Peyer's patch (tissue), 4 donors: Measurements from ENCODE around the gene PLA2G4A. TPM values are rescaled to one million over a fixed set of nuclear protein-coding genes. Genes with fewer than 3 reads are reported as not detected.

ENCODE experiments used
- DNase-seq, 3 donors: peaks; one replicate each; pipeline ENCODE4 v3.0.0-alpha.2; 2017 to 2019
- H3K27ac ChIP-seq, 4 donors: fragments of 200-600 bp; sonication (generic); one replicate each; pipeline ENCODE4 v1.5.1; 2016 to 2019
- H3K27me3 ChIP-seq, 2 donors: fragments of 200-600 bp; sonication (generic); one replicate each; pipeline ENCODE4 v1.5.1; 2019
- H3K36me3 ChIP-seq, 3 donors: fragments of 200-600 bp; sonication (generic); one replicate each; pipeline ENCODE4 v1.5.1; 2016 to 2019
- H3K4me1 ChIP-seq, 4 donors: fragments of 200-600 bp; sonication (generic); one replicate each; pipeline ENCODE4 v1.5.1; 2016 to 2019
- H3K4me3 ChIP-seq, 4 donors: fragments of 200-600 bp; sonication (generic); 1 replicate in 3 of 4; 2 replicates in 1 of 4; pipeline ENCODE4 v1.5.1; 2016 to 2019; ENCODE audit warnings: mild to moderate bottlenecking in 1 of 4
- H3K9me3 ChIP-seq, 4 donors: fragments of 200-600 bp; sonication (generic); one replicate each; pipeline ENCODE4 v1.5.1; 2016 to 2019; ENCODE audit warnings: mild to moderate bottlenecking in 1 of 4
- CTCF ChIP-seq, 6 experiments: fragments of 450-650 bp in 4 of 6; fragments of 200-600 bp in 2 of 6; sonication (generic) in 1 of 6; IDR thresholded peaks; one replicate each; pipeline ENCODE4 v1.5.1; 2017 to 2019; ENCODE audit warnings: antibody characterized with exemption in 6 of 6, mild to moderate bottlenecking in 3 of 6, moderate library complexity in 1 of 6
- POLR2A ChIP-seq, 2 donors: fragments of 450-650 bp; IDR thresholded peaks; one replicate each; pipeline ENCODE4 v1.5.1; 2017; ENCODE audit warnings: antibody characterized with exemption in 2 of 2, mild to moderate bottlenecking in 2 of 2, moderate library complexity in 2 of 2
- total RNA-seq, 4 donors: library from RNA; depleted of rRNA; stranded (reverse); fragments of >200 nt; gene quantifications; one replicate each; pipeline ENCODE4 v1.1.0, GENCODE V29; 2016

Gene PLA2G4A
- total RNA-seq, 4 donors from 2014 or later, result 7.0 to 8.3 (median 7.6) TPM

- Histone ChIP-seq H3K4me3 (no peak overlapping the region), H3K36me3 (no peaks in the 10 kb centered on the region), H3K27me3 (no peaks in the 10 kb centered on the region), H3K4me1 (no peaks in the 10 kb centered on the region), H3K9me3 (no peaks in the 10 kb centered on the region), H3K27ac (no peak overlapping the region)
- TF ChIP-seq POLR2A (IDR thresholded peaks at IDR 0.05), result no peak
- no peak for TF ChIP-seq CTCF (IDR thresholded peaks at IDR 0.05)
- no peak for DNase-seq
Observed at GRCh38 chr1:187010571-187011309, 182.0 kb downstream of the PLA2G4A start.

- no peak for DNase-seq
Observed at GRCh38 chr1:187013582-187014200, 184.9 kb downstream of the PLA2G4A start.

GRCh38 chr1:187018291-187018690, 189.5 kb downstream of the PLA2G4A start:
- no peak for TF ChIP-seq POLR2A (IDR thresholded peaks at IDR 0.05)
- TF ChIP-seq CTCF (IDR thresholded peaks at IDR 0.05), result no peak
- no peak overlapping the region for H3K27ac ChIP-seq
- H3K4me1 ChIP-seq, result no peaks in the 10 kb centered on the region
- no peak overlapping the region for H3K4me3 ChIP-seq
- DNase-seq, result no peak
- no peaks in the 10 kb centered on the region for H3K9me3 ChIP-seq
- H3K36me3 ChIP-seq, result no peaks in the 10 kb centered on the region
- H3K27me3 ChIP-seq, result no peaks in the 10 kb centered on the region

More at GRCh38 chr1:187013582-187014200, 184.9 kb downstream of the PLA2G4A start:
- H3K27ac ChIP-seq, result no peak overlapping the region
- H3K9me3 ChIP-seq, result no peaks in the 10 kb centered on the region
- no peak for TF ChIP-seq POLR2A (IDR thresholded peaks at IDR 0.05)
- TF ChIP-seq CTCF (IDR thresholded peaks at IDR 0.05), result no peak
- H3K27me3 ChIP-seq, result no peaks in the 10 kb centered on the region
- no peak overlapping the region for H3K4me3 ChIP-seq
- no peaks in the 10 kb centered on the region for H3K4me1 ChIP-seq
- H3K36me3 ChIP-seq, result no peaks in the 10 kb centered on the region

GRCh38 chr1:187027253-187027652, 198.5 kb downstream of the PLA2G4A start:
- H3K4me3 ChIP-seq, result no peak overlapping the region
- H3K27ac ChIP-seq, result no peak overlapping the region
- H3K4me1 ChIP-seq, result no peaks in the 10 kb centered on the region
- TF ChIP-seq CTCF (IDR thresholded peaks at IDR 0.05) (no peak), POLR2A (IDR thresholded peaks at IDR 0.05) (no peak)
- no peak for DNase-seq
- no peaks in the 10 kb centered on the region for H3K27me3 ChIP-seq
- H3K36me3 ChIP-seq, result no peaks in the 10 kb centered on the region
- peaks cover 0 to 3% (median 0%) of the 10 kb centered on the region in 4 donors for H3K9me3 ChIP-seq

GRCh38 chr1:187032316-187032981, 203.7 kb downstream of the PLA2G4A start:
- Histone ChIP-seq H3K27ac (no peak overlapping the region), H3K36me3 (no peaks in the 10 kb centered on the region), H3K9me3 (peaks cover 0 to 3% (median 0%) of the 10 kb centered on the region in 4 donors), H3K4me1 (no peaks in the 10 kb centered on the region), H3K27me3 (no peaks in the 10 kb centered on the region), H3K4me3 (no peak overlapping the region)
- TF ChIP-seq CTCF (IDR thresholded peaks at IDR 0.05) (no peak), POLR2A (IDR thresholded peaks at IDR 0.05) (no peak)
- no peak for DNase-seq
